GM12878 (cell line): ENCODE results near the gene FCAMR.

ENCODE experiments used
- CBFB ChIP-seq: IDR thresholded peaks from 2 replicates; pipeline ENCODE4 v1.6.1; 2016; ENCODE audit warnings: antibody characterized with exemption, low read depth
- EGR1 ChIP-seq, 2 experiments: IDR thresholded peaks; 1 replicate in 1 of 2; 2 replicates in 1 of 2; pipeline ENCODE4 v1.6.1; 2011 to 2012; ENCODE audit warnings: low read depth in 2 of 2, low read length in 2 of 2, borderline replicate concordance in 1 of 2, mild to moderate bottlenecking in 1 of 2, moderate library complexity in 1 of 2
- EP300 ChIP-seq, 2 experiments: fragments of 150-350 bp in 1 of 2; IDR thresholded peaks; 2 replicates each; pipeline ENCODE4 v1.6.1; 2011 to 2012; ENCODE audit warnings: low read depth in 2 of 2, low read length in 2 of 2, borderline replicate concordance in 1 of 2, improper control_type of control experiment in 1 of 2, inconsistent platforms in 1 of 2; ENCODE audit not compliant: control insufficient read depth in 1 of 2
- FOS ChIP-seq: IDR thresholded peaks from 3 replicates; pipeline ENCODE4 v1.6.1; 2011; ENCODE audit warnings: borderline replicate concordance; ENCODE audit not compliant: insufficient read length; ENCODE audit errors: extremely low read depth
- MTA2 ChIP-seq: fragments of 450-650 bp; IDR thresholded peaks from 2 replicates; pipeline ENCODE4 v1.6.1; 2016; ENCODE audit warnings: low read depth, mild to moderate bottlenecking, moderate library complexity
- NFYB ChIP-seq: IDR thresholded peaks from 2 replicates; pipeline ENCODE4 v1.6.1; 2011; ENCODE audit warnings: low read depth, mild to moderate bottlenecking, low read length, improper control_type of control experiment, moderate library complexity; ENCODE audit not compliant: insufficient read depth
- SIN3A ChIP-seq: IDR thresholded peaks from 2 replicates; pipeline ENCODE4 v1.6.1; 2012; ENCODE audit warnings: low read depth, low read length, improper control_type of control experiment
- TCF7 ChIP-seq: IDR thresholded peaks from 2 replicates; pipeline ENCODE4 v1.6.1; 2014; ENCODE audit warnings: antibody characterized with exemption, borderline replicate concordance
- TF ChIP-seq, protein P1 (sequence below), 3 experiments: IDR thresholded peaks in 2 of 3; conservative IDR thresholded peaks in 1 of 3; 2 replicates each; pipeline ENCODE4 v1.5.1; 2011; ENCODE audit warnings: low read depth in 3 of 3, low read length in 3 of 3, mild to moderate bottlenecking in 3 of 3, control low read depth in 2 of 3, moderate library complexity in 2 of 3, inconsistent platforms in 1 of 3, mixed read lengths in 1 of 3; ENCODE audit not compliant: control insufficient read depth in 2 of 3, insufficient read depth in 1 of 3; ENCODE audit errors: extremely low read depth in 1 of 3
- TF ChIP-seq, protein P2 (sequence below): IDR thresholded peaks from 2 replicates; pipeline ENCODE4 v1.6.1; 2011; ENCODE audit warnings: borderline replicate concordance, low read depth, mild to moderate bottlenecking, moderate library complexity, low read length; ENCODE audit not compliant: insufficient read depth, poor library complexity, severe bottlenecking

- TF ChIP-seq, protein P1, sequence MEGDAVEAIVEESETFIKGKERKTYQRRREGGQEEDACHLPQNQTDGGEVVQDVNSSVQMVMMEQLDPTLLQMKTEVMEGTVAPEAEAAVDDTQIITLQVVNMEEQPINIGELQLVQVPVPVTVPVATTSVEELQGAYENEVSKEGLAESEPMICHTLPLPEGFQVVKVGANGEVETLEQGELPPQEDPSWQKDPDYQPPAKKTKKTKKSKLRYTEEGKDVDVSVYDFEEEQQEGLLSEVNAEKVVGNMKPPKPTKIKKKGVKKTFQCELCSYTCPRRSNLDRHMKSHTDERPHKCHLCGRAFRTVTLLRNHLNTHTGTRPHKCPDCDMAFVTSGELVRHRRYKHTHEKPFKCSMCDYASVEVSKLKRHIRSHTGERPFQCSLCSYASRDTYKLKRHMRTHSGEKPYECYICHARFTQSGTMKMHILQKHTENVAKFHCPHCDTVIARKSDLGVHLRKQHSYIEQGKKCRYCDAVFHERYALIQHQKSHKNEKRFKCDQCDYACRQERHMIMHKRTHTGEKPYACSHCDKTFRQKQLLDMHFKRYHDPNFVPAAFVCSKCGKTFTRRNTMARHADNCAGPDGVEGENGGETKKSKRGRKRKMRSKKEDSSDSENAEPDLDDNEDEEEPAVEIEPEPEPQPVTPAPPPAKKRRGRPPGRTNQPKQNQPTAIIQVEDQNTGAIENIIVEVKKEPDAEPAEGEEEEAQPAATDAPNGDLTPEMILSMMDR (IDR thresholded peaks at IDR 0.05 in 2 of 3, conservative IDR thresholded peaks at IDR 0.05 in 1 of 3; ENCODE audit: control insufficient read depth in 2 of 3, extremely low read depth in 1 of 3, insufficient read depth in 1 of 3, low read depth in 3 of 3, low read length in 3 of 3) = no peak
- TF ChIP-seq MTA2 (no peak), FOS (no peak), EP300 (IDR thresholded peaks at IDR 0.05; ENCODE audit: borderline replicate concordance in 1 of 2, control insufficient read depth in 1 of 2, low read depth in 2 of 2, low read length in 2 of 2) (no peak), SIN3A (no peak), CBFB (no peak), TCF7 (no peak), EGR1 (IDR thresholded peaks at IDR 0.05; ENCODE audit: borderline replicate concordance in 1 of 2, low read depth in 2 of 2, low read length in 2 of 2) (no peak), NFYB (no peak)
- TF ChIP-seq, protein P2, sequence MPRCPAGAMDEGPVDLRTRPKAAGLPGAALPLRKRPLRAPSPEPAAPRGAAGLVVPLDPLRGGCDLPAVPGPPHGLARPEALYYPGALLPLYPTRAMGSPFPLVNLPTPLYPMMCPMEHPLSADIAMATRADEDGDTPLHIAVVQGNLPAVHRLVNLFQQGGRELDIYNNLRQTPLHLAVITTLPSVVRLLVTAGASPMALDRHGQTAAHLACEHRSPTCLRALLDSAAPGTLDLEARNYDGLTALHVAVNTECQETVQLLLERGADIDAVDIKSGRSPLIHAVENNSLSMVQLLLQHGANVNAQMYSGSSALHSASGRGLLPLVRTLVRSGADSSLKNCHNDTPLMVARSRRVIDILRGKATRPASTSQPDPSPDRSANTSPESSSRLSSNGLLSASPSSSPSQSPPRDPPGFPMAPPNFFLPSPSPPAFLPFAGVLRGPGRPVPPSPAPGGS = no peak
Measured at GRCh38 chr1:207013321-207014085, 43.2 kb upstream of the FCAMR start.
